ENCODE data around the gene LLGL1. TPM values are rescaled to one million over a fixed set of nuclear protein-coding genes. Genes with fewer than 3 reads are reported as not detected.

LLGL1 gene
- total and polyA plus RNA-seq, 2 donors (not counting 1 experiment from before 2014, with no cell fraction given), result 14.9 to 15.2 TPM

- H4K20me1 ChIP-seq (ENCODE audit: control insufficient read depth, insufficient read depth, low read length, poor library complexity, severe bottlenecking), result peaks cover 69% of the 10 kb centered on the region
- peaks cover 78% of the 10 kb centered on the region for H3K79me2 ChIP-seq (ENCODE audit: control insufficient read depth, insufficient read depth, low read length)
- H3K27me3 ChIP-seq (replicated peaks in 1 of 4; ENCODE audit: control extremely low read depth in 1 of 4, control insufficient read depth in 3 of 4, insufficient read depth in 4 of 4, low read length in 3 of 4), result no peaks in the 10 kb centered on the region
- Mint-ChIP-seq H3K4me3 (peak overlapping the region; percentile 99), H3K27me3 (no peaks in the 10 kb centered on the region), H3K9me3 (ENCODE audit: insufficient read depth) (no peaks in the 10 kb centered on the region), H3K4me1 (peaks cover 72% of the 10 kb centered on the region), H3K27ac (no peak overlapping the region)
- DNase-seq (no peak), ATAC-seq (ENCODE audit: low read depth) (no peak)
- TF ChIP-seq CTCF (IDR thresholded peaks at IDR 0.05) (no peak), EZH2 (IDR thresholded peaks at IDR 0.05; ENCODE audit: borderline replicate concordance, insufficient read depth, low read depth, low read length, poor library complexity, severe bottlenecking) (no peak)
- H3K27ac ChIP-seq (ENCODE audit: low read length in 2 of 2), result peak overlapping the region in 1 of 2 donors; percentile 96
- H3K9ac ChIP-seq (ENCODE audit: low read length), result peak overlapping the region; percentile 93
- H3K9me3 ChIP-seq (ENCODE audit: control extremely low read depth in 1 of 3, control insufficient read depth in 2 of 3, insufficient read depth in 1 of 3, low read length in 2 of 3), result no peaks in the 10 kb centered on the region
- peak overlapping the region; percentile 97 for H3K4me2 ChIP-seq (replicated peaks; ENCODE audit: low read depth, low read length, poor library complexity, severe bottlenecking)
- intact Hi-C loops (cut with micrococcal nuclease), result no loop called here
- ChIA-PET CTCF (interaction anchor here (0.8 kb wide), 1 partner anchor 31 kb away, joined by 3 read pairs; no protein-coding TSS in a partner anchor), POLR2A (no interaction called here)
- H2AFZ ChIP-seq (ENCODE audit: insufficient read depth, low read depth, low read length, poor library complexity, severe bottlenecking), result no peak overlapping the region
- WGBS (ENCODE audit: insufficient coverage), result 86% methylated on average over 1 of the region's 1 CpG
- peaks cover 52 to 70% of the 10 kb centered on the region in 2 donors for H3K4me1 ChIP-seq (ENCODE audit: control insufficient read depth in 2 of 2, insufficient read depth in 2 of 2, low read length in 2 of 2)
- H3K4me3 ChIP-seq (ENCODE audit: control extremely low read depth in 1 of 5, extremely low read depth in 1 of 5, insufficient read depth in 1 of 5, low read depth in 2 of 5, low read length in 4 of 5), result peak overlapping the region in 3 of 5 experiments; percentile 81 to 94 (median 87)
- H3K36me3 ChIP-seq (replicated peaks in 1 of 2; ENCODE audit: control extremely low read depth in 1 of 2, control insufficient read depth in 1 of 2, extremely low read depth in 1 of 2, insufficient read depth in 2 of 2, low read length in 1 of 2), result peaks cover 7 to 34% of the 10 kb centered on the region in 2 experiments
Observed at GRCh38 chr17:18186627-18186982, 38.8 kb upstream of the LLGL1 start.

GRCh38 chr17:18187226-18187625 is 38.2 kb upstream of the LLGL1 start:
- Histone ChIP-seq H3K79me2 (ENCODE audit: control insufficient read depth, insufficient read depth, low read length) (peaks cover 84% of the 10 kb centered on the region), H3K27ac (ENCODE audit: low read length in 2 of 2) (peak overlapping the region in 1 of 2 donors; percentile 96), H3K9ac (ENCODE audit: low read length) (peak overlapping the region; percentile 93), H3K27me3 (replicated peaks in 1 of 4; ENCODE audit: control extremely low read depth in 1 of 4, control insufficient read depth in 3 of 4, insufficient read depth in 4 of 4, low read length in 3 of 4) (no peaks in the 10 kb centered on the region), H3K4me2 (replicated peaks; ENCODE audit: low read depth, low read length, poor library complexity, severe bottlenecking) (peak overlapping the region; percentile 97), H3K4me1 (ENCODE audit: control insufficient read depth in 2 of 2, insufficient read depth in 2 of 2, low read length in 2 of 2) (peaks cover 49 to 66% of the 10 kb centered on the region in 2 donors), H4K20me1 (ENCODE audit: control insufficient read depth, insufficient read depth, low read length, poor library complexity, severe bottlenecking) (peaks cover 75% of the 10 kb centered on the region), H2AFZ (ENCODE audit: insufficient read depth, low read depth, low read length, poor library complexity, severe bottlenecking) (no peak overlapping the region), H3K36me3 (replicated peaks in 1 of 2; ENCODE audit: control extremely low read depth in 1 of 2, control insufficient read depth in 1 of 2, extremely low read depth in 1 of 2, insufficient read depth in 2 of 2, low read length in 1 of 2) (peaks cover 7 to 34% of the 10 kb centered on the region in 2 experiments), H3K4me3 (ENCODE audit: control extremely low read depth in 1 of 5, extremely low read depth in 1 of 5, insufficient read depth in 1 of 5, low read depth in 2 of 5, low read length in 4 of 5) (peak overlapping the region in 3 of 5 experiments; percentile 81 to 94 (median 87)), H3K9me3 (ENCODE audit: control extremely low read depth in 1 of 3, control insufficient read depth in 2 of 3, insufficient read depth in 1 of 3, low read length in 2 of 3) (no peaks in the 10 kb centered on the region)
- ChIA-PET CTCF (no interaction called here), POLR2A (no interaction called here)
- WGBS (ENCODE audit: insufficient coverage), result 79% methylated on average over 2 of the region's 2 CpGs
- Mint-ChIP-seq H3K4me3 (peak overlapping the region; percentile 99), H3K9me3 (ENCODE audit: insufficient read depth) (no peaks in the 10 kb centered on the region), H3K27ac (peak overlapping the region; percentile 10), H3K27me3 (no peaks in the 10 kb centered on the region), H3K4me1 (peaks cover 73% of the 10 kb centered on the region)
- intact Hi-C loops (cut with micrococcal nuclease), result no loop called here
- no peak for ATAC-seq (ENCODE audit: low read depth)
- no peak for DNase-seq
- TF ChIP-seq EZH2 (IDR thresholded peaks at IDR 0.05; ENCODE audit: borderline replicate concordance, insufficient read depth, low read depth, low read length, poor library complexity, severe bottlenecking) (no peak), CTCF (IDR thresholded peaks at IDR 0.05) (no peak)

Measured in B cell (primary cell).